T-helper 1 cell (primary cell): ENCODE data around the gene SND1.
A peak's percentile ranks its signal among the peaks of the same experiment; 100 is the strongest.

Source experiments
- DNase-seq, 5 donors: peaks; one replicate each; pipeline ENCODE4 v3.0.0-alpha.2; 2012 to 2020

SND1 gene

GRCh38 chr7:127732306-127732705, 80.3 kb downstream of the SND1 start:
- no peak for DNase-seq

- no peak for DNase-seq
These were observed 82.0 kb downstream of the SND1 start for GRCh38 chr7:127733986-127734385.

- DNase-seq, result no peak
These were observed 84.5 kb downstream of the SND1 start for GRCh38 chr7:127736511-127736910.

GRCh38 chr7:127738859-127739258, 86.9 kb downstream of the SND1 start:
- DNase-seq, result no peak

GRCh38 chr7:127741764-127742375, 89.9 kb downstream of the SND1 start:
- no peak for DNase-seq

- DNase-seq, result peak in 1 of 5 donors; percentile 41
These were observed 93.5 kb downstream of the SND1 start for GRCh38 chr7:127745445-127745844.

GRCh38 chr7:127751062-127751461, 99.1 kb downstream of the SND1 start:
- no peak for DNase-seq

- DNase-seq, result no peak
These were observed 99.8 kb downstream of the SND1 start for GRCh38 chr7:127751490-127752448.

- DNase-seq, result no peak
These were observed 100.8 kb downstream of the SND1 start for GRCh38 chr7:127752829-127753228.

GRCh38 chr7:127754457-127754856, 102.5 kb downstream of the SND1 start:
- DNase-seq, result no peak

GRCh38 chr7:127755521-127755920, 103.5 kb downstream of the SND1 start:
- DNase-seq, result no peak

- DNase-seq, result no peak
These were observed 104.0 kb downstream of the SND1 start for GRCh38 chr7:127755965-127756364.

- no peak for DNase-seq
These were observed 106.1 kb downstream of the SND1 start for GRCh38 chr7:127758105-127758504.

GRCh38 chr7:127758845-127759244, 106.9 kb downstream of the SND1 start:
- no peak for DNase-seq

GRCh38 chr7:127759945-127760421, 108.0 kb downstream of the SND1 start:
- DNase-seq, result no peak

- no peak for DNase-seq
These were observed 108.5 kb downstream of the SND1 start for GRCh38 chr7:127760436-127761031.

- no peak for DNase-seq
These were observed 109.2 kb downstream of the SND1 start for GRCh38 chr7:127761196-127761595.

- DNase-seq, result no peak
These were observed 112.7 kb downstream of the SND1 start for GRCh38 chr7:127764681-127765080.

- DNase-seq, result no peak
These were observed 113.2 kb downstream of the SND1 start for GRCh38 chr7:127765150-127765549.

- DNase-seq, result no peak
These were observed 115.0 kb downstream of the SND1 start for GRCh38 chr7:127766831-127767459.

- DNase-seq, result no peak
These were observed 116.2 kb downstream of the SND1 start for GRCh38 chr7:127768241-127768640.

- DNase-seq, result no peak
These were observed 117.1 kb downstream of the SND1 start for GRCh38 chr7:127769137-127769536.
